NT2/D1 (cell line): ENCODE measurements around the gene CAVIN2.

Experiments used
- YY1 ChIP-seq: IDR thresholded peaks from 2 replicates; pipeline ENCODE4 v1.6.1; 2011; ENCODE audit not compliant: insufficient read length, insufficient read depth
- ZNF274 ChIP-seq: IDR thresholded peaks from 2 replicates; pipeline ENCODE4 v1.6.1; 2011; ENCODE audit warnings: mild to moderate bottlenecking, low read depth, low read length

GRCh38 chr2:191857259-191857805 lies 10.4 kb upstream of the CAVIN2 start:
- TF ChIP-seq YY1, result no peak
- no peak for TF ChIP-seq ZNF274
